HEK293T (cell line): Measurements from ENCODE around the gene ALCAM.
"Not testable (repeated sequence)": the region's sequence is repeated elsewhere in the genome, so short reads cannot be mapped to it uniquely, and the experiment has no call there.

ENCODE experiments used
- ARNT ChIP-seq: fragments of 450-650 bp; IDR thresholded peaks from 2 replicates; pipeline ENCODE4 v1.6.1; 2017; ENCODE audit warnings: mild to moderate bottlenecking
- BHLHE40 ChIP-seq: fragments of 450-650 bp; IDR thresholded peaks from 2 replicates; pipeline ENCODE4 v1.6.1; 2016; ENCODE audit warnings: mild to moderate bottlenecking, moderate library complexity, borderline replicate concordance
- CTBP1 ChIP-seq: fragments of 450-650 bp; IDR thresholded peaks from 2 replicates; pipeline ENCODE4 v1.6.1; 2016; ENCODE audit warnings: borderline replicate concordance
- ELF4 ChIP-seq: fragments of 450-650 bp; IDR thresholded peaks from 2 replicates; pipeline ENCODE4 v1.6.1; 2017; ENCODE audit warnings: antibody characterized with exemption
- FOXA1 ChIP-seq: fragments of 450-650 bp; IDR thresholded peaks from 2 replicates; pipeline ENCODE4 v1.6.1; 2016; ENCODE audit warnings: mild to moderate bottlenecking
- FOXK2 ChIP-seq: fragments of 450-650 bp; IDR thresholded peaks from 2 replicates; pipeline ENCODE4 v1.6.1; 2016; ENCODE audit warnings: mild to moderate bottlenecking
- FOXM1 ChIP-seq: fragments of 450-650 bp; IDR thresholded peaks from 2 replicates; pipeline ENCODE4 v1.6.1; 2017; ENCODE audit warnings: mild to moderate bottlenecking, borderline replicate concordance
- HDGF ChIP-seq: fragments of 450-650 bp; IDR thresholded peaks from 2 replicates; pipeline ENCODE4 v1.6.1; 2017; ENCODE audit warnings: antibody characterized with exemption, borderline replicate concordance
- L3MBTL2 ChIP-seq: fragments of 450-650 bp; conservative IDR thresholded peaks from 2 replicates; pipeline ENCODE4 v1.6.1; 2016; ENCODE audit warnings: mild to moderate bottlenecking
- SP1 ChIP-seq: fragments of 450-650 bp; IDR thresholded peaks from 2 replicates; pipeline ENCODE4 v1.6.1; 2017
- SUZ12 ChIP-seq: fragments of 450-650 bp; IDR thresholded peaks from 2 replicates; pipeline ENCODE4 v1.6.1; 2016; ENCODE audit warnings: mild to moderate bottlenecking
- TARDBP ChIP-seq: fragments of 450-650 bp; IDR thresholded peaks from 2 replicates; pipeline ENCODE4 v1.6.1; 2016
- ZNF384 ChIP-seq: fragments of 450-650 bp; IDR thresholded peaks from 2 replicates; pipeline ENCODE4 v1.6.1; 2016

GRCh38 chr3:105603516-105603915, 236.8 kb downstream of the ALCAM start:
- TF ChIP-seq SP1, HDGF, ARNT, SUZ12, FOXM1, TARDBP, BHLHE40, FOXA1, ELF4, L3MBTL2, CTBP1, FOXK2, ZNF384: not testable (repeated sequence)
